ENCODE data around the gene WDR48.

WDR48 gene

DNA sequence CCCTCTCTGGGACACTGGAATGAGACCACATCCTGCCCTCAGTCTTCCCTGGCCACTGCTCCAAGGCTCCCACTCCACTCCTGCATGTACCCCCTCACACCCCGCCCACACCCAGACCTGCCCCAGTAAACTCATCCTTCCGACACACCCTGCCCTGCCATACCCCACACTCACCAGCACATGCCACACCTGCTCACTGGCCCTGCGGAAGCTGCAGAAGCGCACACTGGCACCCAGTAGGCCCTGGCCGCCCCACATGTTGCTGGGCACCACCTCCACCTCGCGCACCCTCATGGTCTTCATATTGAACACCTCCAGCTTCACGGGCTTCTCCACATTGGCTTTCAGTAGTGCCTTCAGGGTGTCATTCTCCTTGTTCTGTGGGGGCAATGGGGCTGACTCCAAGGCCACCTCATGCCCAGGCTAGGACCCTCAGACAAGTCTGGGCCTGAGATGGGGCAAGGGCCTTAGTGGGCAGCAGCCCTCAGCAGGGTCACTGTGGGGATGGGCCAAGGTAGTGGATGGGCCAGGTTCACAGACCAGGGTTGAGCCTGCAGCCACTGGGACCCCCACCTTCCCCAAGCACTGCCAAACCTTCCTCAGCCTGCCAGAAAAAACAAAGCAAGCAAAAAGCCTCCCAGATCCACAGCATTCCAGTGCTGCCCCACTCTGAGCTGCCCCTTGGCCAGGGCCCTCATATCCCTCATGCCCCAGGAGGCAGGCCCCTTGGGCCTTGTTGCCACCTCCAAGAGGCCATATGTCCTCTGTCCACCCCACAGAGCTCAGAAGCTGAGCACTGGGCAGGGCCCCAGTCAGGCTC is 50.9 kb downstream of the WDR48 start:
- no peak for DNase-seq (ENCODE audit: low spot score)

DNA sequence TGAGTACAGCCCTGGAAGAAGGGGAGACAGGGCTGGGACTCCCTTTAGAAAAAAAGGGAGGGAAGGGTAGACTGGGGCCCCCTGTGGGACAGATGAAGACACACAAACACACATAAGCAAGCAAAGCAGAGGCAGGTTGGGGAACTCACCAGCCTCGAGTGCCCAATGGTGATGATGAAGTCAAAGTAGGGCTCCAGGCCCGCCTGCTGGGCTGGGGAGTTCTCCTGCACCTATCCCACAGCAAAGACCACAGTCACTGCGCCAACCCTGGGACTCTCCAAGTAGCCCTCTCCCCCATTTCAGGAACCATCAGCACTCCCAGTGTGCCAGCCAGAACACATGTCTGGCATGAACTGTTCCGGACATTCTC is 51.5 kb downstream of the WDR48 start:
- DNase-seq (ENCODE audit: low spot score), result no peak

DNA sequence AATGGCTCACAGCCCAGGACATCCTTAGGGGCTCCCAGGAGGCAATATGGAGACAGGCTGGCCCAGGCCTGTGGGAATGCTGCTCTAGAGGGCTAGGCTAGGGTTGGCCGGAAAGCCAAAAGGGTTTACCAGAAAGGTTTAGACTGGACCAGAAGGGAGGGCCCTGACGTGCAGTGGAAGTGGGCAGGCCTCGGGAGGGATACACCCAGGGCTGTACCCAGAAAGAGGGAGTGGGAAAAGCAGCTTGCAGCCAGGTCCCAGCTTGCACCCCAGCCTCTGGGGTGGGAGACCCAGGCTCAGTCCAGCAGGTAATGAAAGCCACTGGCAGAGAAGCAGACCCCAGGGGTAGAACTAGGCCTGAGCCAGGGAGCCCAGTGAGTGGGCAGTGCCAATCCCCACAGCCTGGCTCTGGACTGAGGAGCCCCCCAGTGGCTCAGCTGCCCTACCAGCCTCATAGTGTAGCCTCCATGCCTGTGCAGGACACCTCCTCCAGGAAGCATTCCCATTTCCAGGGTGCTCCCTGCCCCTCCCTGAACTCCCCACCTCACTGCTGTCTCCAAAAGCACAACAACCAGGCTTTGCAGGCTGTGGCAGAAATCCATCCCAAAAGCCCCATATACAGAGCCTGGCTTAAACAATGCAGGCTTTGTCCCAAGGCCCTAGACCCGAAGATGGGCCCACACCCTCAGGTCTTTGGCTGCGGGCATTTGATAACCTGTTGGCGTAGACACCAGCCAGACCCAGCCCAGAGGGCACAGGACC is 52.2 kb downstream of the WDR48 start:
- no peak for DNase-seq (ENCODE audit: low spot score)

DNA sequence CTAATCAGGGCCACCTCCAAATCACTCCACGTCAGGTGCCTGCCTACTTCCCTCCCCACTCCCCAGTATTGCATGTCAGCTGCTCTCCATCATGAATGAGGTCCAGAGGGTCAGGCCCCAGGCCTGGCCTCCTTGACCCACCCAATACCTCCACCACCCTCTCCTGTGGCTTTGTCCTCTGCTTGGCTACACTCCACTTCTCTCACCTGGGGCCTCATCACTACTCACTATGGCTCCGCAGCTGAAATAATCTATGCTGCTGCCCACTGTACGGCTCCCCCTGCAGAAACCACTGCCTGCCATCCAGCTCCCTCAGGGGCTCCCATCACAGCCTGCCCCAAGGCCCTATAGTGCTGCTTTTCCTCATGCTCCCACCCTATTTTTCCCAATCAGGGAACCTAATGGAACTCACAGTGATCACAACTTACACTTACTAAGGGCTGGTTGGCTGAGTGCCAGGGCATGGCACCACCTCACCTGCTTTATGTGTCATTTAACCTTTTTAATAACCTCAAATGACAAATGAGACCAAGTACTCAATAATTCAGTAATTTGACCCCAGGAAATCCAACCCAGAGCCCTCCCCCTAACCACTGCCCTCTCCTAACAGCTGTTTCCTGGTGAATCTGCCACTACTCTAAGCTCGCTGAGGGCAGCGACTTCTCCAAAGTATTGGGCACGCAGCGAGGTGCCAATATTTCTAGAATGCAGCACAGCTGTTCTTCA is 53.3 kb downstream of the WDR48 start:
- DNase-seq (ENCODE audit: low spot score), result no peak

DNA sequence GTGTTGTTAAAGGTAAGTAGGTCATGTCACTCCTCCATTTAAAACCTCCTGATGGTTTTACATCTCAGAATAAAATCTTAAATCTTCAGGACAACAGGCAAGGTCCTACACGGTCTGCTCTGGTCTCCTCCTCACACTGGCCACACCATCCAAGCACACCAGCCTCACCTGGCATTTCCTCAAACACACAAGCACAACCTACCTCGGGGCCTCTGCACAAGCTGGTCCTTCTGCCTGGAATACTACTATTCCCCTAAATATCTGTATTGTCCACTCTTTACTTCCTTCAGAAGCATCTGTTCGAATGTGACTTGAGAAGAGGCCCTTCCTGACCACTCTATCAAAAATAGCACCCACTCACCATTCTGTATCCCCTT is 53.9 kb downstream of the WDR48 start:
- DNase-seq (ENCODE audit: low spot score), result no peak

DNA sequence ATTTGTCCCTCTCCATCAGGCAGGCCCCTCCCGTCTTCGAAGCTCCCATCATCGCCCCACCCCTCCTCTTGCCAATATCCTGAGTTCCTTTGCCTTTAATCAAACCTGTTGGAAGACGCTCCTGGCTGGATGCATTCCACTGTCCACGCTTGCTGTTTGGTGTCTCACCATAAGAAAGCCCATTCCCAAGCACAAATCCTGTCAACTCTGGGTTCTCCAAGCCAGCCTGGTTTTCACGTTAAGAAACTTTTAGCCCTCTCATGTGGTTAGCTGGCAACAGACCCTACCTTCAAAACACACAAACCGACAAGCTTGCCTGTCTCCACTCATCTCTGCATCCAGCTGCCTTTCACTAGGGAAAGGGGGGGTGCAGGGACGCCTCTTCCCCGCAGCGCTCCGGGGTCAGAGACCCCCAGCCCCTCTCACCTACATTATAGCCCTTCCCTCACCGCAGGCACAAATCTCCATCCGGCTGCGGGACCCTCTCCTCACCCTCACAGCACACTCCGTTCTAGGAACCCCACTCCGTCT is 54.5 kb downstream of the WDR48 start:
- DNase-seq (ENCODE audit: low spot score), result no peak

DNA sequence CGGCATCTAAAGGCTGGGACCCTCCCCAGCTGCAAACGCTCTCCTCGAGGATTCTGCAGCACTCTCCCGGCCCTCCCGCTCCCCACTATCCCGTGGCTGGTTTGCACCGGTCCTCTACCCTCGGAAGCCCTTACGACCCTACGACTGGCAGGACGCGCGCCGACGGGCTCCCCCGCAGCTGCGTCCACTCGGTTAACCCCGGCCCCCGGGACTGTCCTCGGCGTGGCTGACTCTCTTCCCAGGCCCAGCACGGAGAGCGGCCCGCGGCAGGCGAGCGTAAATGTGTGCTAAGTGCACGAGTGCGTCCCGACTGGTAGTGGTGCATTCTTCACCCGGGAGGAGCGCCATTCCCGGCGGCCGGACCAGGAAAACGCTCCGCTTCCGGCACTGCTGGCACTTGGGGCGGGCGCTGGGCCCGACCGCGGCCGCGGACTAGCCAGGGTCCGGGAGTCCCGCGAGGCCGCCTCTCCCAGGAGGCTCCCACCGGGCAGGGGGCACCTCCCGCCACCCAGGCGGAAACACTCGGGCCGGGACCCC is 55.1 kb downstream of the WDR48 start:
- peak; percentile 33 for DNase-seq (ENCODE audit: low spot score)

DNA sequence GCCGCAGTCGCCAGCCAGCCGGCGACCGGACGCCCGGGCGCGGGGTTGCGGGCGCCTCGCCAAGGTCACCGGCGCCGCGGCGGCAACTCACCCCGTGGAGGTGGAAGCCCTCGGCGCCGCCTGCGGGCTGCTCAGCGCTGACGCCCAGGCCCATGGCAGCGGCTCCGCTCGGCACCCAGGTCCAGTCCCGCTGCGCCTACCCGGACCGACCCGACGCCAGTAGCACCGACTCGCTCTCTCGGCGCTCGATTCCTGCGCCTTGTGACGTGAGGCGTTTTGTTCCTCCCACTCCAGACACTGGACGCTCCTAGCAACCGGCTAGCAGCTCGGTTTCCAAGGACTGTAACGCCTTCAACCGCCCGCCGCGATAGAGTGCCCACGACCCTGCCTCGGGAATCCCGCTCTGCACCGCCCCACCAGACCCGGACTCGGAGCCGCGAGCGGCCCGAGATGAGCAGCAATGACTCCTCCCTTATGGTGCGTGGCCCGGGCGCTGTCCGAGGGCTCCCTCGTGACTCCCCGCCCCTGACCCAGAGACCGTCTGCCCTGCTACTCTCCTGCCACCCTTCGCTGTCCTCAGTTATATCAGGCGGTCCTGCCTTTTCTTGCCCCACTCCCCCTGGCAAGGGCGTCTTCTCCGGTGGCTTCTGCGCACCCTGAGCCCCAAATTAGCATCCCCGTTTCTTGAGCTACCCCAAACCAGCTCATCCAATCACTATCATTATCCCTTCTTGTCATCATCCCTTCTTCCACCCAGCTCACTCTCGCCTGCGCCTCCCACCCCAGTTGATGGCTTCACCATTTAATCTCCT is 55.8 kb downstream of the WDR48 start, which contains the start of the genes GORASP1 and TTC21A:
TSS of gene GORASP1 (minus strand) at position 240 of the 812 bp plus-strand sequence. CDS start at position 154, 86 bp downstream.
TSS of gene TTC21A (plus strand) at position 293 of the 812 bp plus-strand sequence. CDS start at position 451, 158 bp downstream.
- DNase-seq (ENCODE audit: low spot score), result peak; percentile 81

DNA sequence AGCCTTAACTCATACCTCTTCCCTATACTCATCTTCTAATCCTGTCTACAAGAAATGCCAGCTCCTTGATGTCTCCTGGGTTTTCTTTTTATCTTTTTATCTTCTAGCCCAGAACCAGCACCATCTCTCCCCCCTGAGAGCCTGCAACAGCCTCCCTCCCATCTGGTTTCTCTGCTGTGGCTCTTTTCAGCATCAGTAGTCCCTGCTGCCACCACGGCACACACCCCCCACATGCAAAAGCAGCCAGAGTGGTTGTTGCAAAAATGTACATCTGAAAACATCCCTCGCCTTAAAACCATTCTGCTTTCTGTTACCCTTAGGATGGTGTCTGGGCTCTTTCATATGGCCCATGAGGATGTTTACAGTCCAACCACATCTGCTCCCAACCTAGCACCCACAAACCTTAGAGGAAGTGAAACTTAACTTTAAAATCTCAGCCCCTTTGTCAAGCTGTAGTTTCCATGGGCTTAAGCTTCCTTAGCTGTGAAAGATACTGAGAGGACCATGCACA is 56.4 kb downstream of the WDR48 start:
- peak; percentile 72 for DNase-seq (ENCODE audit: low spot score)

DNA sequence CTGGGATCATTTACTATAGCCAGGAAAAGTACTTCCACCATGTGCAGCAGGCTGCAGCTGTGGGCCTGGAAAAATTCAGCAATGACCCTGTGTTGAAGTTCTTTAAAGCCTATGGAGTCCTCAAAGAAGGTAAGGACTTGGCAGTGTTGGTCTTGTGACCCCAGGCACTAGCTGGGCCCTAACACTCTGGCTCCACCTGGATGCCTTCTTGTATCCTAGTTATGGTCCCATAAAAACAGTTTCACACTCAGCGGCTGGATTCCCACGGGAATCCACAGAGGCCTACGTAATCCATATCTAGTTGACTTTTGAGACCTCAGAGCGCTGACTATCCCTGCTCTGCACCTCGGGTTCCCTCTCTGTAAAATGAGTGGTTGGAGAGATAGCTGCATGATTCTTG is 57.3 kb downstream of the WDR48 start:
- no peak for DNase-seq (ENCODE audit: low spot score)

DNA sequence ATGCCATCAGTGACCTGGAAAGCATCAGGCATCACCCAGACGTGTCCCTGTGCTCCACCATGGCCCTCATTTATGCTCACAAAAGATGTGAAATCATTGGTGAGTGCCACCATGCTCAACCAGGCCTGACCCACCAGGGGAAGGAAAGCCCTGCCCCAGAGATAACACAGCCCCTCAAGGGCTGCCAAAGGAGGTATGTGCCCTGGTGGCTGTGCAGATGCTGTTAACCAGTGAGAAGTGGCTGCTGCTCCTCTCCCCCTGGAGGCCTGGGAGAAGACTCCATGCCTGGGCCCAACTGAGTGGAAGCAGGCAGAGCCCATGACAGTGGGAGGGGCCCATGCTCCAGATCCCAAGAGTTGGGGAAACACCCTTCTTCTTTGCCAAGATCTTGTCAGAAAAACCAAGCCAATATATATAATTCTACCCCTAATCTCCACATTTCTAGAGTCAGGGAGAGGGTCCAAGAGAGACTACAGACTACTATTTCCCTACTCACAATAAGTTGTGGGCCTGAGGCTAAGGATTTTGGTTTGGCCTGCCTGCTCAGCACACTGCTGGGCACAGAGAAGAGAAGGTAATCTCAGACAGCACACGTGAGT is 58.3 kb downstream of the WDR48 start:
- DNase-seq (ENCODE audit: low spot score), result no peak

DNA sequence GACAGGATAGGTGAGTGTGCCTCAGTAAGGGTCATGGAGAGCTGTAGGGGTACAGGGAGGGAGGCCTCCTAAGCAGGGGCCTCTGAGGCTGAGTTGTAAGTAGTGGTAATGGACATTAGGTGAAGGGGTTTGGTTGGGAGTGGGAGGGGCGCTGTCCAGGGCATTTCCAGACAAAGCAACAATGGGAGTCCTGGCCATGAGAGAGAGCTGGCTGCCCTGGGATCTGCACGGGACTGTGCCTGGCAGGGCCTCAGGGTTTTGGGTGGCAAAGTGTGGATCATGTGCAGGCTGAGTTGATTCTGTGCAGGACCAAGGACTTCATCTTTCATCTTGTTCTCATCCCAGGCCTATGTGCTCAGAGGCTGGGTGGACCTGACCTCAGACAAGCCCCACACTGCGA is 60.3 kb downstream of the WDR48 start:
- DNase-seq (ENCODE audit: low spot score), result no peak

DNA sequence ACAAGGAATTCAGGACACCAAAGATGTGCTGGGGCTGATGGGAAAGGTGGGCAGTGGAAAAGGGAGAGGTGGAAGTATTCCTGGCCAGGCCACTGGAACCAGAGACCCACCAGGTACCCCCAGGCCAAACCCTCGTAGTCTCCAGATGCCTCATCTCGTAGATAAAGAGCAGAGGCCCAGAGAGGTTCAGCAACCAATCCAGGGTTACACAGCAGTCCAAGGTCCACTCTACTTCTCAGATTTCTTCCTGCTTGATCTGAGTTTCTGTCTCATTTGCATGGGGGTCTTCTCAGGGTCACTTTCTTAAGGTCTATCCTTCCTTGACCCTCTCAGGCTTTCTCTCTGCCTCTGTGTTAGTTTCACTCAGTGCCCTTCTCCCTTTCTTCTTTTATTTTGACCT is 60.7 kb downstream of the WDR48 start:
- DNase-seq (ENCODE audit: low spot score), result no peak

DNA sequence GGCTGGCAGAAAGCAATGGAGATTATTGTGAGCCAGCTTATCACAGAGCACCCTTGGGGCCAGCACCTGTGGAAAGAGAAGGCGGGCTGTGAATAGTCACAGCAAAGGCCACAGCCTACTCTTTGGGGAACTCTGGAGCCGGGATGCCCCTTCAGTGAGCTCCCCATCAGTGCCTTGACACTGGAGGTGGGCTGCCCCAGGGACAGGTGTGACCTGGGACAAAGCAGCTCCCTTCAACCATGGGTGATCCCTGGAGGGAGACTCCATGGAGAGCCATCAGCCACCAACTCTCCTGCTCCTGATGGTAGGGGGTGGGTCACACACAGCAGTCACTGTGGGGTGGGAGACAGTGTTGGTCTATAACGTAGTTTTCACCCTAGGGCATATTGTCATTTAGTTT is 61.5 kb downstream of the WDR48 start:
- no peak for DNase-seq (ENCODE audit: low spot score)

DNA sequence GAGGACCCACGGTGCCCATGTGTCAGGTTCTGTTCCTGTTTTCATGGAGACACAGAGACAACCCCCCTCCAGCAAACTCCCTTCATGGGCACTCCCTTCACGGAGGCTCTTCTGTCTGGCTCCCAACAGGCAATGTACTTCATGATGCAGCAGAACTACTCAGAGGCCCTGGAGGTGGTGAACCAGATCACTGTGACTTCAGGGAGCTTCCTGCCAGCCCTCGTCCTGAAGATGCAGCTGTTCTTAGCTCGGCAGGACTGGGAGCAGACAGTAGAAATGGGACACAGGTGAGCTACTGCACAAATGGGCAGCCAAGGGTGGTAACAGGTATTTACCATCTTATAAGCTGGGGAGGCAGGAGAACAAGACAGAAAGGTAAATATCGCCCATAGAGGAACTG is 62.6 kb downstream of the WDR48 start:
- no peak for DNase-seq (ENCODE audit: low spot score)

DNA sequence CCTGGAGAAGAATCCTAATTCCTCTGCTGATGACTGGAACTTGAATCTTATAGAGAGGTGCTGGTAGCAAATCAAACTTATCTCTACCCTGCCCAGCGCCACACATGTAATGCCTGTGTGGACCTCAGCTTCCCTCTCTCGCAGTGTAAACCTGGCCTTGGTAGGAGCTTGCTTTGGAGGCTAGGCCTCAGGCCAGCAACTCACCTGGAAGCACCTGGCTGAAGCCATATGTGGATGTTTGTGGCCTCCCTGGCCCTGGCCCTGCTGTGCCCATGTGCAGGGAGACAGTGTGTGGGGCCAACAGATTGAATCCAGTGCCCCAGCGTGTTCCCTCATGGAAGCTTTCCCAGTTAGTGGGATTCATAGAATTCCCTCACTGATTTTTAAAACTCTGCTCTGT is 64.1 kb downstream of the WDR48 start:
- no peak for DNase-seq (ENCODE audit: low spot score)

DNA sequence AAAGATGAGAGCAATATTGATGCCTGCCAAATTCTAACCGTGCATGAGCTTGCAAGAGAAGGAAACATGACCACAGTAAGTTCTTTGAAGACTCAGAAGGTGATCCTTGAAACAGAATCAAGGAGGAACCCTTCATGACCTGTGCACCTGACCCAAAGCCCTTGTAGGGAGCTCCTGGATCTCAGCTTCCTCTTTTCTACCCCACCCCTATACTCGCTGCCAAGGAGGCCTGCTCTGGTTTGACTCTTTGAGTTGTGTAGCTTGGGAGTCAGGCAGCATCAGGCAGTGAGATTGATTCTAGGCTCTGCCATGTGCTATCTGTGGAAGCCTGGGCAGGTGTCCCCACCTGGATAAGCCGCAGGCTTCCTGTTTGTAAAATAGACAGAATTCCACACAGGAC is 66.3 kb downstream of the WDR48 start:
- no peak for DNase-seq (ENCODE audit: low spot score)

DNA sequence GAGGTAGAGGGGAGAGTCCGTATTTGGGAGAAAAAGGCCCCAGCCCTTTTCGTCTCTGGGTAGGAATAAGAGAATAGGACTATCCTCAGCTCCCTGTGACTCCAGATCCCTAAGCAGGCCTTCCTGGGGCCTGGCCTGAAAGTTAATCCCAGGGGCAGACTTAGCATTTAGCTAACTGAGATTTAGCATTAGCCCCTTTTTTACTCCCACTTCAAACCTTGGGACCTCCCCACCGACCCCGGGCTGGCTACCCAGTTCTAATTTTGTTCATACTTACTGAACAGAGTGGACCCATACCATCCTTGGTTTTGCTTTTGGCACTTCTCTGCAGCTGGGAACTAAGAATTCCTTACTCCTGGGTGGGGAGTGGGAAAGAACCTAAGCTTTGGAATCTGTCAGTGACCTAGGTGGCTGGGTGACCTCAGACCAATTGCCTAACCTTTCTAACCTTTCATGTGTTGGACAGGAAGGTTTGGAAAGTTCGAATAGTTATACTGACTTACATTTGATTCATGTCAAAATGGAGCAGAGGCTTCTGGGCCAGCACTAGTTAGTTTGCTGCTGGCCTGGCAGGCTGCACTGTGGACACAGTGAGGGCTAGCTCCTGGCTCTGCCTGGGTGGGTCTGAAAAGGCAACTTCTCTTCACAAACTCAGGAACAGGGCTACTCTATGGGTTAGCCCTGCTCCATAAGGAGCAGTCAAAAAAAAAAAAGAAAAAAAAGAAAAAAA is 67.3 kb downstream of the WDR48 start:
- no peak for DNase-seq (ENCODE audit: low spot score)

DNA sequence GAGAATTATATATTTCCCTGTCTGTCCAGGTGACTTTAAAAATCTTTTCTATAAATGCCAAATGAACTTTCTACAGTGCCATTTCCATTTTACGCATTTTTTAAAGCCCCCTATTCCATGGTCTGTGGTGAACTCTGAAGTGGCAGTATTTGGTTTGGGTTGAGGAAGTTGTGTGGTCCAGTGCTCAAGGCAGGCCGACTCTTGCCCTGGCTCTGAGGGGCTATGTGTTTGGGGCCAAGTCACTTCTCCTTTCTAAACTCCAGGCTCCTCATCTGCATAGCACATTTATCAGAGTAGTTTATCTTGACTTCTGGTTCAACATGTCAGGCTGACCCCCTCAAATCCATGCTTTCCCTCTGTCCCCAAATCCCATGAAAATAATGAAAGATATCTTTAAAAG is 69.8 kb downstream of the WDR48 start:
- DNase-seq (ENCODE audit: low spot score), result peak; percentile 54

DNA sequence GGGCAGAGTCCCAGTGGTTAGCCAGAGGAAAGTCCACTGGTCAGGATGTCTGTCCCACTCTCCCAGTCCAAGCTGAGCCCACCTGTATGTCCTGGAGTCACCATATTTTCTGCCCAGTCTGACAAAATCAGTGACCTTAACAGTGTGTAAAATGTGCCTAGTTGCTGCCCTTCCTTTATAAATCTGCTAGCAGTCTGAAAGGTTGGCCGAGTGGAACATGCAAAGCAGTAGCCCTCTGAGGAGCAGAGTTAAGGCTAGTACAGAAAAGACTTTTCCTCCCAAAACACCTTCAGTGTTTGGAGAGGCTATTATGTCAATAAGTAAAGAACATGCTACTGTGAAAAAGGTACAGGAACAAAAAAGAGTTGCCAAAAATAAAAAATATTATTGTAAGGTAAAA is 71.0 kb downstream of the WDR48 start:
- peak; percentile 64 for DNase-seq (ENCODE audit: low spot score)

Measured in germinal center (tissue), 1 donor.